HG03469 (cell line): ENCODE measurements around the gene DGKA.
A peak's percentile ranks its signal among the peaks of the same experiment; 100 is the strongest.
"Not testable (repeated sequence)": the region's sequence is repeated elsewhere in the genome, so short reads cannot be mapped to it uniquely, and the experiment has no call there.

Experiments
- ATAC-seq: cut with Tn5 transposase; IDR thresholded peaks from one replicate; pipeline ENCODE4 v1.9.1; 2021; ENCODE audit warnings: mild to moderate bottlenecking, moderate library complexity, moderate number of reproducible peaks; ENCODE audit not compliant: unreplicated experiment

The DGKA gene

DNA sequence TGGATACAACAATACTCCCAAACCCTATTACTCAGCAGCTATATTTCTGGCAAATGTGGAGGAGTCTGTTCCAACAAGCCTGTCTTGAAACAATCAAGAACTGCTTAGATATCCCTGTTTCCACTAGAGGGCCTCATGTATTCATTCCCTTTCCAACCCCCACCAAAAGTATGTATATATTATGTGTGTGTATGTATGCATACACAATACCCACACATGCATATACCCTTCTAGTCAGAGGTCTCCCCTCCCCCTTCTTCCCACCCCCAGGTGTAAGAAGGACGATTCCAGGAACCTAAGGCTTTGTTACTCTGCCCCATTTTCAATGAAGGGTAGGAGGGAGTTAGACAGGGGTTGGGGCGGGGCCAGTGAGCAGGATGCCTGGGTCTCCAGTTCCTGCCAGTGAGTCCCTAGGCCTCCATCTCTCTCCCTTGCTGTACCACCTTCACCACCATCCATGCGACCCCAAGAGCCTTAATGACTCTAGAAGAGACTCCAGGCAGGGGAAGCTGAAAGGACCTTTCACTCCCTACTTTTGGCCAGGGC is at the start of gene DGKA:
Gene DGKA, plus strand, starts transcription at position 392 of the 546 bp plus-strand sequence. CDS start 5,342 bp downstream, outside the sequence.
- ATAC-seq = no peak

DNA sequence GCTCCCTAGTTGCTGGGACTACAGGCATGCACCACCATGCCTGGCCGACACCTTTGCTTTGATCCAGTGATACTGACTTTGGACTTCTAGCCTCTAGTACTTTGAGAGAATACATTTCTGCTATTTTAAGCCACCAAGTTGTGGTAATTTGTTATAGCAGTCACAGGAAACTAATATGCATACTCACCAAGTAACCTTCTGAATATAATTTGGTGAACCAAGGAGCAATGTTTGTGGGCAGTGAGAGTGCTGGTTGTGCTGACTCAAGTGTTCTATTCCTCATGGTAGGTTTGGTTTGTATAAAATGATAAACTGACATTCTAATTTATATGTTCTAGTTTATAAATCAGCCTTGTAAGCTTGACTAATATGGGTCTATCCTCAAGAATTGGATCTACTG is 45.8 kb upstream of the DGKA start:
- no peak for ATAC-seq

DNA sequence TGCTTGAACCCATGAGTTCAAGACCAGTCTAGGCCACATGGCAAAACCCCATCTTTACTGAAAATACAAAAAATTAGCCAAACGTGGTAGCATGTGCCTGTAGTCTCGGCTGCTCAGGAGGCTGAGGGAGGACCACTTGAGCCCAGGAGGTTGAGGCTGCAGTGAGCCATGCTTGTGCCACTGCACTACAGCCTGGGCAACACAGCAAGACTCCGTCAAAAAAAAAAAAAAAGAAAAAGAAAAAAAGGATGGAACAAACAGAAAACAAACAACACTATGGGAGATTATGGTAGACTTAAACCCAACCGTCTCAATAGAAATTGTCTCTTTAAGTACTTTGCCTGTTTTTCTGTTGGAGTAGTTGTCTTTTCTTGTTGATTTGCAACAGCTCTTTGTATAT is 39.7 kb upstream of the DGKA start:
- no peak for ATAC-seq

DNA sequence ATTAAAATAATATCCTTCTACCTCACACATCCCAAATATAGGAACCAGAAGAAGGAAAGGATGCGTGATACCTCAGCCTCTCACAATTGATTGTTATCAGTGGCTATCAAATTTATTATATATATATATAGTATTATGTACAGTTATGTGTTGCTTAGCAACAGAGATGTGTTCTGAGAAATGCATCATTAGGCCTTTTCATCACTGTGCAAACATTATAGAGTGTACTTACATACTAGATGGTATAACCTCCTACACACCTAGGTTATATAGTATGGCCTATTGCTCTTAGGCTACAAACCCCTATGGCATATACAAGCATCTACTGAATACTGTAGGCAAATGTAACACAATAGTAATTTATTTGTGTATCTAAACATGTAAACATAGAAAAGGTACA is 37.2 kb upstream of the DGKA start:
- ATAC-seq = no peak

DNA sequence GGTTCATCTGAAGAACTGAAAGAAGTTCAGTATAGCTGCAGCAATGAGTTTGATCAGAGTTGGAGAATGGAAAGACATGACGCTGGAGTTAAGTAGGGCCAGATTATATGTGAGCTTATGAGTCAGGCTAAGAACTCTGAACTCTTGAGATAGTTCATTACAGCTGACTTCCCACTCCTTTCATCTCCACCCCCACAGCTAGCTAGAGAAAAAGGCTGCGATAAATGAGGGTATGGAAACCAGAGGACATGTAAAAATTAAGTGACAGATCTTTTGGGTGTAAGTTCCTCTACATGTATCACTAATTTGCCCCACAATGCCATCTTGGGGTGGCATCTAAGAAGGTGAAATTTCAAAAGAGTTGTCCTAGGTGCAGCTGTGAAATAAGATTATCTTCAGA is 31.9 kb upstream of the DGKA start:
- ATAC-seq = no peak

DNA sequence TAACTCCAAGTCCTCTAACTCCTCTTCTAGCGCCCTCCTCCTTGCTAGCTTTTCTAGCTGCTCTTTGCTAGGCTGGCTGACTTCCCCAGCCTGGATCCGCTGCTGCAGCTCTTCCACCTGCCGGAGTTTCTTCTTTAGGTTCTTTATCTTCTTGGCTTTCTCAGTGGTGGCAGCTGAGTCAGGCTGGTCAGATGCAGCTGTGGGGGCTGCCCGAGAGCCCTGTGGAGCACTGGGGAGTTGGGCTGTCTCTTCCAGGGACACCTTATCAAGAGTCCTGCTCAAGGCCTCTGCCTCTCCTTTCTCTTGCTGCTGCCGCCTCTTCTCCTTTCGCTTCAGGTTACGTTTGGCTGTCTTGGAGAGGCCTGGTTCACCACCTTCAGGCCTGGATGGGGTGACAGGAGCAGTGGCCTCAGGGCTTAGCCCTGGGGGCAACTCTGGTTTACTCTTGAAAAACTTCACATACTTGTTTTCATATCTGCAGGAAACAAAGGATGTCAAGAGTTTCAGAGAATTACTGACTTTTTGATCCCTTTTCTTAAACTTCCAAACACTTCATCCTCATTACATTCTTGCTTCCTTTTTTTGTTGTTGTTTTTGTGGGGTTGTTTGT is 29.0 kb upstream of the DGKA start:
- no peak for ATAC-seq

DNA sequence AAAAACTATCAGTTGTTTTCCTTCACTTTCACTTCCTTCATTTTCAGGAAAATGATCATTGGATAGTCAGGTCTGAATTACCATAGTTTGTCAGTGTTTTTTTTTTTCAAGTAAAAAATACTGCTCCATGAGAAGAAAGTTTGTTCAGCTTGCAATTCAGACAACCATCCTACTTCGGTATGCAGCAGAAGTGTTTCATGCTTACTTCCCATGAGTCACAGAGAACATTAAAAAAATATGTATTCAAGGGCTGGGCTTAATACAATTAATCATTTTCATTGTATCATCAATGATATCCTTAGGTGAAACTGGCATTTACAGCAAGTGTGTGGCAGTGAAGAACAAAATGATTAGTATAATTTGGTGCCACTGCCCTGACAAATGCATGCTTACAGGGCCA is 24.9 kb upstream of the DGKA start:
- no peak for ATAC-seq

DNA sequence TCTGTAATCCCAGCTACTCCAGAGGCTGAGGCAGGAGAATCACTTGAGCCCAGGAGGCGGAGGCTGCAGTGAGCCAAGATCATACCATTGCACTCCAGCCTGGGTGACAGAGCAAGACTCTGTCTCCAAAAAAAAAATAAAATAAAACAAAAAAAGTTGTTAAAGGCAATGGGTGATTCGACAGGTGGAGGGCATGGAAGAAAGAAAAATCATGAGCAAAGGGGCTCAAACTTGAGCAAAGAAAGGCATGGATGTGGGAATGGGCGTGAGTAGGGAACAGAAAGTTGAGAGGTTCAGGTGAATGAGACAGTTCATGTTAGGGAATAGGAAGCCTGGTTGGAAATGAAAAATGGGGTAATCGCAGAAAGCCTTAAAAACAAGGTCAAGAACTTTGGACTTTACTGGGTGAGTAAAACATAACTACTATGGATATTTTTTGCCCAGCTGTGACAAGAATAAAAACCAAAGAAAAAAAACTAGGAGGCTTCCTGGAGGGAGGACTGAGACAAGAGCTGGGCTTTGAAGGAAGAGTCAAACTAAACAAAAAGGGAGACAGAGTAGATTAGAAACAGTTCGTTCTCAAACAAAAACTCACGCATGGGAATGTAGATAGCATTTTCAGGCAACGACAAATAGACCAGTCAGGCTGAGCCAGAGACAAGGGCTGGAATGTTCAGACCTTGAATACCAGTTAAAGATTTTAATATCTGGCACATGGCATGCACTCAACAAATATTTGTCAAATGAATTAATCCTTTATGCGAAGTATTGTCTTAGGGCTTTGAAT is 22.0 kb upstream of the DGKA start:
- ATAC-seq = no peak

DNA sequence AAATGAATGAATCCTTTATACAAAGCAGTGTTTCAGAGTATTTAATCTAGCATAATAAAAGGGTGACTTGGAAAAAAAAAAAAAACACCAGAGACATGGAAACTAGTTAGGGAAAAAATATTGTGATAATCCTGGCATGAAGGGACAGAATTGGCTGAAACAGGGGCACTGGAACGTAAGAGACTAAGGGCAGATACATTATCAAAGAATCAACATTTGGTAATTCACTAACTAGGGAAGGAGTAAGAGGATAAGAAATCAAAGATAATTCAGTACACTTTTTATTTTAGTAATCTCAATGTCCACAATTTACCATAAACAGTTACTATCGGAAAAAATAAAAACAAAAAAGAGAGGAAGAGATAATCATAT is 21.5 kb upstream of the DGKA start:
- ATAC-seq = no peak

DNA sequence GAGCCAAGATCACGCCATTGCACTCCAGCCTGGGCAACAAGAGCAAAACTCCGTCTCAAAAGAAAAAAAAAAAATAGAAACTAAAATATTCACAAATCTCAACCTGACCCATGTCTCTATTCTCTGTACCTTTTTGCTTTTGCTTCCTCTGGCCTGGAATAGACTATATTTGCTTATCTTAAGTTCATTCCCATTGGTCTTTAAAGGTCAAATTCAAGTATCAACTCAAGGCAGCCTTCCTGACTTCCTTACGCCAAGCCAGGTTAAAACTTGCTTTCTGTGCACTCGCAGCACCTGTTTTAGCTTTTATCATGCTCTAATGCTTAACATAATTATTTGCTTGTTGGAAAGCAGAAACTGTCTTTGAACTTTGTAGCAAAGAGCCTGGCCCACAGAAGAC is 18.1 kb upstream of the DGKA start:
- ATAC-seq = no peak

DNA sequence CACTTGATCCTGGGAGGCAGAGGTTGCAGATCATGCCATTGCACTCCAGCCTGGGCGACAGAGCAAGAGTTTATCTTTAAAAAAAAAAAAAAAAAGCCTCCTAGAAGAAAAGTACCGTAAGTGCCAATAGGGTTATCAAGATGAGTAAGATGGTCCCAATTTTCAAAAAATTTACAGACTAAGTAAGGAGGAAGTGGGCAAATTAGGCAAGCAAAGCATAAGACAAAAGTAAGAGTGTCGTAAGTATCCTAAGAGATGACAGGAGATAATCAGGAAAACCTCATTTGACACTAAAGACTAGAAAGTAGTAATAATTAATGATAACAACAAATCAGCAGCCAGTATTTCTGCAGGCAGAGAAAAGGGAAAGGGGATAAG is 15.5 kb upstream of the DGKA start:
- ATAC-seq = no peak

DNA sequence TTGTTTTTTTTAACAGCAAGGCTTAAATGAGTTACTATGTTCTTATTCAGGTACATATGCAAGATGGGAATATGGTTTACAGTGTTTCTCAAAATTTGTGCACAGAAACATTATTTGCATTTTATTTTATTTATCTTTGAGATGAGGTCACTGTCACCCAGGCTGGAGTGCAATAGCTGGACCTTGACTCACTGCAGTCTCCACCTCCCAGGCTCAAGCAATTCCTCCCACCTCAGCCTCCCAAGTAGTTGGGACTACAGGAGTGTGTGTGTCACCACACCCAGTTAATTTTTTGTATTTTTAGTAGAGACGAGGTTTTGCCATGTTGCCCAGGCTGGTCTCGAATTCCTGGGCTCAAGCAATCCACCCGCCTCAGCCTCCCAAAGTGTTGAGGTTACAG is 11.9 kb upstream of the DGKA start:
- ATAC-seq = not testable (repeated sequence)

DNA sequence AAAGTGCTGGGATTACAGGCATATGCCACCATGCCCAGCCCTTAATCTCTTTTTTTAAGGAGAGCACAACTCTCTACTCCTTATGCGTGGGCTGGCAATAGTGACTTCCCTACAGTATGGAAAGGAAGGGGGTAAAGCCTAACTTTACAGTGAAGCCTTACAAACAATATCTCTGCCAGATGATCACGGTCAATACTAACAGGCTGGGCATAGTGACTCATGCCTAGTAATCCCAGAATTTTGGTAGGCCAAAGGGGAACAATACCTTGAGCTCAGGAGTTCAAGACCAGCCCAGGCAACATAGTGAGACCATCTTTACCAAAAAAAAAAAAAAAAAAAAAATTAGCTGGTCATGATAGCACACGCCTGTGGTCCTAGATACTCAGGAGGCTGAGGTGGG is 8.8 kb upstream of the DGKA start:
- ATAC-seq = no peak

DNA sequence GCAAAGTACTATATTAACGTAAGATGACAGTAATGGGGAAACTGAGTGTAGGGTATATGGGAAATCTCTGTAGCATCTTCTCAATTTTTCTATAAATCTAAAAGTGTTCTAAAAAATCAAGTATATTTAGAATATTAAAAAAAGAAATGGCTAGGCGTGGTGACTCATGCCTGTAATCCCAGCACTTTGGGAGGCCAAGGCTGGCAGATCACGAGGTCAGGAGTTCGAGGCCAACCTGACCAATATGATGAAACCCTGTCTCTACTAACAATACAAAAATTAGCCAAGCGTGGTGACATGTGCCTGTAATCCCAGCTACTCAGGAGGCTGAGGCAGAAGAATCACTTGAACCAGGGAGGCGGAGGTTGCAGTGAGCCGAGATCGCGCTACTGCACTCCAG is 7.3 kb upstream of the DGKA start:
- not testable (repeated sequence) for ATAC-seq

DNA sequence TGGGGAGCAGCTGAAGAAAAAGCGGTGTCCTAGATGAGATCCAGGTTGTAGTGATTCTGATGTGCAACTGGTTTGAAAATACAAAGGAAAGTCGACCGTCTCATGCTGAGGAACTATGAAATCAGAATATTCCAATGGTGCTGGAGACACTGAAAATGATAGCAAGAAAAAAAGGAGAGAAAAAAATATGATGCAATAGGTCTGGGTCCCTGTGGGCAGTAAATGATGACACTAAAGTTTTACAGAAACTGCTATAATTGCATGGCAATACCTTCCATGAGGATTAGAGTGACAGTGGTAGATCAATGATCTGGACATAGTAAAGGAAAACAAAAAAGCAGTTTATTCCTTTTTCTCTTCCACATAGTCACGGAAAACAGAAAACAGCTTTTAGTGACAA is 5.6 kb upstream of the DGKA start:
- ATAC-seq = no peak

DNA sequence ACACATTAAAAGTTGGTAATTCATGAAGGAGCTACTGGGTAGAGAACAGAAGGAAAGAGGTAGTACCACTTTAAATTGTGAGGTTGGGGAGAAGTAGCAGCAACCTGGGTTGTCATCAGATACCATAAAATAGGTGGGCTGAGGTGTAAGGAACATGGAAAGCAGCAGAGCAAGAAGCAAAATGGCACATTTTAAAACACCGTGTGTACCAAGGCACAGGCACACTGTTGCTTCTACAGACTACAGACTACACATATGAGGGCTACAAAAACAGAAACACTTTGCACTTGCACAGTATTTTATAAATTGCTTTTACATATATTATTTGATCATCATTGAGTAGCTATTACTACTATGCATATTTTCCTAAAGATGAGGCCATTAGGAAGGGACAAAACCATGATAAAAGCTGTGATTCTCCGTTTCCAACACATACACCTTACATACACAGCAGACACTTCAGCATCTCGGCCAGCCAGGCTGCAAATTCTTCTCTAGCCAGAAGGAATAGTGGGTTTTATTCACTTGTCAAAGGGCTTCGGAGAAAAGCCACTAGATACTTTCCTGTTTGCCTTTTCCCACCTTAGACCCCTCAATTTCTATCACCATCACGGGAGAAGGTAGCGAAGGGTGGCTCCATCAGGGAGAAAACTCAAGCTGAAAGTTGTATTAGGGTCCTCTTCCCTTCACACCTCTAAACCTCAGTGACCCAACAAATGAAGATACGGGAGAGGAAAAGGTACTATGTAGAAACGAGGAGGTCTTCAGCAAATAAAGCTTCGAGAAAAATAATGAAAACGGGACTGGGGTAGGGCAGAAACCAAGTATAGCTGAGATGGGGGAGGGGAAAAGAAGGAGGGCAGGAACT is 4.9 kb upstream of the DGKA start:
- no peak for ATAC-seq

DNA sequence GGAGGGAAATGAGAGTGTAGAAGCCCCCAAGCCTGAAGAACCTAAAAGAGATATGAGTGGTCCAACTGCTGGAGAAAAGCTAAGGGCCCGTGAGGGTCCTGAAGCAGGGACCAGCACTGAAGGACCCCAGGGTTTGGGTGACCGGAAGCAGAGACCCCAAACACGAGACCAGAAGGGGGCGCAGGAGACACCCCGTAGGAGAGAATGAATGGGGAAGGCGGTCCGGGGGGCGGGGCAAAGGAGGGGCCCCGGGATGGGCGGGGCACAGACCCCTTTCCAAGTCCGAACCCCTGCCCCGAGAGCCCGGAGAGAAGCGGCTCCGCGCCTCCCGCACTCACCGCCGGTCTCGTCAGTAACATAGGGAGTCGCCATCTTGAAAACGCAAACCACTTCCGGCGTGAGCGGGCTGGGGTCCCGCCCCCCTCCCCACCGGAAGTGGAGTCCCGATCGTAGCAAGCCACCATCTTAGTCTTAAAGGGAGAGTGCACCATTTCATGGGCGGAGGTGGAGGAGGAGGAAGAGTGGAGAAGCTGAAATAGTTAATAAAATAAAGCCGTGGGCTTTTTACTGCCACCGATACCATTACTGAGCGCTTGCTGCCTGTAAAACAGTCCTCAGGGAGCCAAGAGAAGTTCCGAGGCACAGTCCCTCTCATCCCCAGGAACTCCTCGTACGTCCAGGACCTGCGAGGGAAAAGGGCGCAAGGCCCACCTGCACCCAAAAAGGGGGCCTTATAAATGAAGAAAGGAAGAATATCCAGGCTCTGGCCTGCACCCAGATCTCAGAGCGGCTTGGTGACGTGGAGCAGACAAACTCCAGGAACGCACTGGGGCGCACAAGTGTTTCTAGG is 4.0 kb upstream of the DGKA start:
- peak; percentile 28 for ATAC-seq

DNA sequence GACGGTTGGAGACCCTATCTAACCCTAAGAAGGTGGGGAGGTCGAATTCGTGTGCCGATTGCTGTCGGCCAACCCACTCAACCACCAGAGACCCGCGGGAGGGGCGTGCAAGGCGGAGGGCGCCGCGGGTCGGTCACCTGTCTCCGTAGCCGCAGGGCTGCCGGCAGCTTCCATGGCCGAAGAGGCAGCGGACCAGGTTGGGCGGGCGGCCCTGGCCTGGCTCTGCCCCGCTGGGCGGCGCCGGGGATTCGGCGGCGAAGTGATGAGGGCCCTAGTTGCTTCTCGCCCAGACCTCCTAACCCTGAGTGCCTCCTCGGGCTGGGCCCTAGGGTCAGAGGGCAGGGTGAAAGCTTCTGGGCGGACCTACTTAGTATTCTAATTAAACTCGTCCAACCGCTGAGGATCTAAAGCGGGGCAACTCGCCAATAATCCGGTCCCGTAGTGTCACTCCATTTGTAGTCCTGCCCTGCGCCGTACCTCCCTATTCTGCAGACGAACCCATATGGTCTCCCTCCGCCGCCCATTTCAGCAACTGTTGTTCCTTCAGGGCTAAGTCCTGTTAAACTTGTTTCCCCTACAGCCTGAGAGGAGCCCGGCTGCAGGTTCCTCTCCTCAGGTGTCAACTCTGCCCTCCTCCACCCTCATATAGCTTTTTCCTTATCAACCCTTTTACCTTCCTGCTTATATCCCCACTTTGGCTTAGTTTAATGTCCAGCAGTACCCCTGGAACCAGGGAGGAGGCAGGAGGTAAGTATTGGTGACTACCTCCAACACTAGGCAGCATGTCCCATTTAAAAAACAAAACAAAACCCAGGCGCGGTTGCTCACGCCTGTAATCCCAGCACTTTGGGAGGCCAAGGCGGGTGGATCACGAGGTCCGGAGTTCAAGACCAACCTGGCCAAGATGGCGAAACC is 3.1 kb upstream of the DGKA start, which contains the start of gene PYM1:
Gene PYM1, minus strand, starts transcription at position 307 of the 915 bp plus-strand sequence. Its CDS starts 133 bp downstream, at position 174.
- peak; percentile 22 for ATAC-seq

DNA sequence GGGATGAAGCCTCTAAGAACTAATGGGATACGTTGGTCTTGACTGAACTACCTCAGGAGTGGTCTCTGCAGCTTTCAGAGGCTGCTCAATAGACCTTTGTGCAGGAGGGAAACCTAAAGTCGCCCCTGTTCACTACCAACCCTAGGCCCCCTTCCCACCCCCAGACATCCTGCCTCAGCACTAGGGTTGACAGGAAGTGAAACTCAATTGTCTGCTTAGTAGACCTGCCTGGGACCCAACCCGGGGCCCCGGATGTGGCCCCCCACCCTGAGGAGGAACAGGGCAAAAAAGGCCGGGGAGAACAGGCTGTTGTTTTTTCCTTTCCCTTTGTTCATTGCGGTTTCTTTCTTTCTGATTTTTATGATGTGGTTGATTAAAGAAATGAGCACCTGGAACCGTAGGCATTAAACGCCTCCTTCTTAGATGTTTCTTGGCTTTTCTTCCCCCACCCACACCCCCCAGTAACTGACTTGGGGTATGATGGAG is 1.6 kb upstream of the DGKA start:
- peak; percentile 26 for ATAC-seq
